Measurements from ENCODE around the gene SIRPB2. TPM values are rescaled to one million over a fixed set of nuclear protein-coding genes. Genes with fewer than 3 reads are reported as not detected.
A peak's percentile ranks its signal among the peaks of the same experiment; 100 is the strongest.
"Not testable (repeated sequence)": the region's sequence is repeated elsewhere in the genome, so short reads cannot be mapped to it uniquely, and the experiment has no call there.

Gene SIRPB2
- polyA plus RNA-seq, 1 donor from 2014 or later = 0.15 TPM

DNA sequence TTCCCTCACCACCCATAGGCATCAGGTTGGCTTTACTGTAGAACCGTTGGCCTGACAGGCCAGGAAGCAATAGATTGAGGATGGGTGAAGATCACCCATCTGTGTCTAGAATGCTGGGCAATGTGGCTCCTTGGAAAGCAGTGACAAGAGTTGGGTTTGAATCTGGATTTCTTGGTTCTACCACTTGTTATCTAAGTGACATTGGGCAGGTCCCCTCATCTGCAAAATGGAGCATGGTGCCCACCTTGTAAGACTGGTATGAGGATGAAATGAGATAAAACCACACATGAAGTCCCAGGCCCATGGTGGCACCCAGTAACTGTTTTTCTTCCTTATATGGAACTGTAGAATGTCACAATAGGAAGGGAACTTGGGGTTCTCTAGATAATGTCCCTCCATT is 22.6 kb upstream of the SIRPB2 start:
- no peaks in the 10 kb centered on the region for H3K36me3 Mint-ChIP-seq
- peaks cover 0 to 10% (median 4%) of the 10 kb centered on the region in 3 donors for H3K9me3 Mint-ChIP-seq
- peaks cover 9% of the 10 kb centered on the region for H3K27me3 Mint-ChIP-seq
- H3K27ac Mint-ChIP-seq = no peak overlapping the region
- no peaks in the 10 kb centered on the region for H3K4me1 Mint-ChIP-seq
- no peak overlapping the region for H3K4me3 Mint-ChIP-seq

GRCh38 chr20:1509237-1509636 is 18.0 kb upstream of the SIRPB2 start:
- Mint-ChIP-seq H3K27me3 (peaks cover 8% of the 10 kb centered on the region), H3K27ac (no peak overlapping the region)

GRCh38 chr20:1508574-1508973 is 17.4 kb upstream of the SIRPB2 start:
- H3K4me1 Mint-ChIP-seq = no peaks in the 10 kb centered on the region

More at GRCh38 chr20:1509237-1509636, 18.0 kb upstream of the SIRPB2 start:
- Mint-ChIP-seq H3K4me3 (no peak overlapping the region), H3K9me3 (peaks cover 0 to 10% (median 4%) of the 10 kb centered on the region in 3 donors), H3K36me3 (no peaks in the 10 kb centered on the region), H3K4me1 (no peaks in the 10 kb centered on the region)

DNA sequence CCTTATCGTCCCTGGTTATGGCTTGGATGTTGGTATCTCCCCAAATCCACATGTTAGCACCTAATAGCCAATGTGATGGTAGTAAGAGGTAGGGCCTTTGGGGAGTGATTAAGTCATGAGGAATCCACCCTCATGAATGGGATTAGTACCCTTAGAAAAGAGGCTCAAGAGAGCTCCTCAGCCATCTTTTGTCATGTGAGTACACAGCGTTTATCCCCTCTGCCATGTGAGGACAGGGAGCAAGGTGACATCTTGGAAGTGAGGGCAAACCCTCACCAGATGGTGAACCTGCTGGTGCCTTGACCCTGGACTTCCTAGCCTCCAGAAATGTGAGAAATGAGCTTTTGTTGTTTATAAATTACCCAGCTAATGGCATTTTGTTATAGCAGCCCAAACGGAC is 16.1 kb upstream of the SIRPB2 start:
- Mint-ChIP-seq H3K4me1 (peaks cover 0 to 2% (median 2%) of the 10 kb centered on the region in 3 donors), H3K27ac (no peak overlapping the region), H3K4me3 (no peak overlapping the region), H3K27me3 (peaks cover 12% of the 10 kb centered on the region), H3K36me3 (no peaks in the 10 kb centered on the region), H3K9me3 (peaks cover 0 to 4% (median 0%) of the 10 kb centered on the region in 3 donors)

More at GRCh38 chr20:1508574-1508973, 17.4 kb upstream of the SIRPB2 start:
- Mint-ChIP-seq H3K4me3 (no peak overlapping the region), H3K36me3 (no peaks in the 10 kb centered on the region), H3K9me3 (peaks cover 0 to 10% (median 4%) of the 10 kb centered on the region in 3 donors), H3K27me3 (peaks cover 8% of the 10 kb centered on the region), H3K27ac (no peak overlapping the region)

- H3K36me3 Mint-ChIP-seq = no peaks in the 10 kb centered on the region
- H3K4me1 Mint-ChIP-seq = peaks cover 0 to 2% (median 2%) of the 10 kb centered on the region in 3 donors
- peaks cover 14% of the 10 kb centered on the region for H3K27me3 Mint-ChIP-seq
- H3K9me3 Mint-ChIP-seq = no peaks in the 10 kb centered on the region
- no peak overlapping the region for H3K4me3 Mint-ChIP-seq
- H3K27ac Mint-ChIP-seq = no peak overlapping the region
Observed at GRCh38 chr20:1505871-1506270, 14.7 kb upstream of the SIRPB2 start.

GRCh38 chr20:1505361-1505760 is 14.1 kb upstream of the SIRPB2 start:
- H3K27ac Mint-ChIP-seq = no peak overlapping the region
- no peak overlapping the region for H3K4me3 Mint-ChIP-seq
- peaks cover 17% of the 10 kb centered on the region for H3K27me3 Mint-ChIP-seq
- peaks cover 2% of the 10 kb centered on the region for H3K36me3 Mint-ChIP-seq
- peaks cover 0 to 4% (median 2%) of the 10 kb centered on the region in 3 donors for H3K4me1 Mint-ChIP-seq
- H3K9me3 Mint-ChIP-seq = no peaks in the 10 kb centered on the region

GRCh38 chr20:1503564-1504227 is 12.5 kb upstream of the SIRPB2 start:
- Mint-ChIP-seq H3K4me3 (peak overlapping the region in 1 of 4 donors; percentile 41), H3K27me3 (peaks cover 22% of the 10 kb centered on the region)

DNA sequence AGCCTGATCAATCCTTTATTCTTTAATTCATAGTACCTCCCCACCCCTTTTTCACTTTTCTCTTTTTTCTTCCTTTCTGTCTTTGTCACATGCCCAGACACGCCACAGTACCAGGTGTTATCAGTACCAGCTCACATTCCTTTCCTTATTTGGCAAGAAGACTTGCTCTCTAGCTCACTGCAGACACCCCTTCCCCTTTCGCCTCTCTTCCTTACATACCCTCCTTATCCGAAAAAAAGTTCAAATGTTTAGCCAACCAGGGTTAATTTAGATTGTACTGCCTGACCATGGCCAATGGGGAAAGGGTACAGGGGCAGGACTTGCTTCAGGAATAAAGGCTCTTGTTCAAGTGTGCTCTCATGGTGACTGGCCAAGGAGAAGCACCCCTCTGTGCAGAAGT is 9.3 kb upstream of the SIRPB2 start:
- Mint-ChIP-seq H3K4me3 (no peak overlapping the region), H3K27me3 (peaks cover 23% of the 10 kb centered on the region), H3K27ac (no peak overlapping the region), H3K9me3 (no peaks in the 10 kb centered on the region), H3K36me3 (peaks cover 4% of the 10 kb centered on the region), H3K4me1 (peaks cover 0 to 7% (median 2%) of the 10 kb centered on the region in 3 donors)

More at GRCh38 chr20:1503564-1504227, 12.5 kb upstream of the SIRPB2 start:
- H3K4me1 Mint-ChIP-seq = peaks cover 0 to 4% (median 2%) of the 10 kb centered on the region in 3 donors
- no peaks in the 10 kb centered on the region for H3K9me3 Mint-ChIP-seq
- peaks cover 3% of the 10 kb centered on the region for H3K36me3 Mint-ChIP-seq
- H3K27ac Mint-ChIP-seq = no peak overlapping the region

DNA sequence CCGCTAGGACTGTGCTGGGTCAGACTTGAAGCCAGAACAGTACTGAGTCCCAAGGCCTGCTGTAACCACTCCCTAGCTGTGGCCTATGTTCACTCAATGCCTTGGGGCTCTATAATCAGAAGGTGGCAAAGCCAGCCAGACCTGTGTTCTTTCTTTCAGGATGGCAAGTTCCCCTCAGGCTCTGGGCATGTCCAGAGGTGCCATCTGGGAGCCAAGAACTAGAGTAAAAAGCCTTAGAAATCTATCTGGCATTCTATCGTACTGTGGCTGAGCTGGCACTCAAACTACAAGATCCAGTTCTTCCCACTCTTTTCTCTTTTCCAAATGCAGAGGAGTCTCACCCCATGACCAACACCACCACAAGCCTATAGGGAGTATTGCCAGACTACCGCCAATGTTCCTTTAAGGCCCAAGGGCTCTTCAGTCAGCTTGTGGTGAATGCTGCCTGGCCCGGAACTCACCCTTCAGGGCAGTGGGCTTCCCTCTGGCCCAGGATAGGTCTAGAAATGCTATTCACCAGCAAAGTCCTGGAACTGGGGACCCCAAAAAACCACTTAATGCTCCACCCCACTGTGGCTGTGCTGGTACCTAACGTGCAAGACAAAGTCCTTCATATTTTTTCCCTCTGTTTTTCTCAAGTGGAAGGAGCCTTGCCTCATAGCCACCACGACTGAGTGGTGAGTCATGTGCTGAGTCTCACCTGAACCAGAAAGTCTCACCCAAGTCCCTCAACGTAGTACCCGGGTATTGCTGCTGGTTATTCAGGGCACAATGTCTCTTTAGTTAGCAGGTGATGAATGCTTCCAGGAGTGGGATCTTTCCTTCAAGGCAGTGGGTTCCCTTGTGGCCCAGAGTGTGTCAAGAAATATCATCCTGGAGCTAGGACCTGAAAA is 8.6 kb upstream of the SIRPB2 start:
- Mint-ChIP-seq H3K9me3 (no peaks in the 10 kb centered on the region), H3K27me3 (peaks cover 23% of the 10 kb centered on the region), H3K4me3 (peak overlapping the region in 1 of 4 donors; percentile 49), H3K27ac (no peak overlapping the region), H3K4me1 (peaks cover 6 to 10% (median 7%) of the 10 kb centered on the region in 3 donors), H3K36me3 (peaks cover 4% of the 10 kb centered on the region)

- H3K27ac Mint-ChIP-seq, H3K9me3 Mint-ChIP-seq: not testable (repeated sequence)
Observed at GRCh38 chr20:1497371-1497770, 6.2 kb upstream of the SIRPB2 start.

DNA sequence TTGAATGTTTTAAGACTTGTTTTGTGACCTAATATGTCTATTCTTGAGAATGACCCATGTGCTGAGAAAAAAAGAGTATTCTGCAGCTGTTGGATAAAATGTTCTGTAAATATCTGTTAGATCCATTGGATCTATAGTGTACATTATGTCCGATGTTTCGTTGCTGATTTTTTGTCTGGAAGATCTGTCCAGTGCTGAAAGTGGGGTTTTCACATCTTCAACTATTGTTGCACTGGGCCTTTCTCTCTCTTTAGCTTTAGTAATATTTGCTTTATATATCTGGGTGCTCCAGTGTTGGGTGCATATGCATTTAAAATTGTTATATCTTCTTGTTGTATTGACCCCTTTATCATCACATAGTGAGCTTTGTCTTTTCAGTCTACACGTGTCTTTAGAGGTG is 5.7 kb upstream of the SIRPB2 start:
- H3K4me1 Mint-ChIP-seq = peaks cover 22 to 24% (median 23%) of the 10 kb centered on the region in 3 donors
- peaks cover 18% of the 10 kb centered on the region for H3K27me3 Mint-ChIP-seq
- H3K9me3 Mint-ChIP-seq = no peaks in the 10 kb centered on the region

More at GRCh38 chr20:1497371-1497770, 6.2 kb upstream of the SIRPB2 start:
- H3K4me3 Mint-ChIP-seq, H3K36me3 Mint-ChIP-seq: not testable (repeated sequence)
- Mint-ChIP-seq H3K27me3 (peaks cover 18% of the 10 kb centered on the region), H3K4me1 (peaks cover 18 to 20% (median 20%) of the 10 kb centered on the region in 3 donors)

DNA sequence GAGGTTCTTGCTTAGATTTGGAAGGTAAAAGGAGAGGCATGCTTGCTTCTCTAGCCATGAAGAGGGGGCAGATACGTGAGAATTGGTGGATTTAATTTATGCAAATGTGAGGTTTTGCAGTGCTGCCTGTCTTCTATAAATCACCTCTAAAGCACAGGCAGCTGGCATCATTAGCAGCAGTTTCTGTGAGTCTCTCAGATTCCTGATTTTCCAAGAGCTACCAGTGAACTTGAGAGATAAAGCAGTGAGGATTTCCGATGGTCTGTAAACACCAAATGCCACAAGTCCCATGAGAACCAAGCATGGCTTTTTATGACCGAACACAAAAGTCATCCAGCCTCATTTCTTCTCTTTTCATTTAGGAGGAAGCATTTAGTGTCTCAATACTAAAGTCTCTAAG is 3.2 kb upstream of the SIRPB2 start:
- Mint-ChIP-seq H3K9me3 (no peaks in the 10 kb centered on the region), H3K4me1 (peaks cover 22 to 31% (median 29%) of the 10 kb centered on the region in 3 donors), H3K4me3 (peak overlapping the region in 1 of 4 donors; percentile 63), H3K27ac (no peak overlapping the region), H3K36me3 (peaks cover 5% of the 10 kb centered on the region), H3K27me3 (peaks cover 6% of the 10 kb centered on the region)

More for the DNA sequence above, 5.7 kb upstream of the SIRPB2 start:
- no peak overlapping the region for H3K27ac Mint-ChIP-seq
- peaks cover 8% of the 10 kb centered on the region for H3K36me3 Mint-ChIP-seq
- H3K4me3 Mint-ChIP-seq = no peak overlapping the region

GRCh38 chr20:1493536-1493935 is 2.3 kb upstream of the SIRPB2 start:
- no peak overlapping the region for H3K4me3 Mint-ChIP-seq
- no peaks in the 10 kb centered on the region for H3K9me3 Mint-ChIP-seq
- peaks cover 4% of the 10 kb centered on the region for H3K27me3 Mint-ChIP-seq
- H3K4me1 Mint-ChIP-seq = peaks cover 22 to 31% (median 29%) of the 10 kb centered on the region in 3 donors
- H3K36me3 Mint-ChIP-seq = peaks cover 5% of the 10 kb centered on the region
- H3K27ac Mint-ChIP-seq = no peak overlapping the region

GRCh38 chr20:1491860-1492642 is 831 bp upstream of the SIRPB2 start:
- Mint-ChIP-seq H3K4me1 (peaks cover 19 to 31% (median 29%) of the 10 kb centered on the region in 3 donors), H3K36me3 (peaks cover 4% of the 10 kb centered on the region), H3K9me3 (no peaks in the 10 kb centered on the region), H3K4me3 (peak overlapping the region in 2 of 4 donors; percentile 40 to 76), H3K27ac (no peak overlapping the region), H3K27me3 (peaks cover 4% of the 10 kb centered on the region)
